CD4-positive, alpha-beta T cell treated with Interleukin-15 for 4 hours (primary cell): Measurements from ENCODE around the gene PHC3.
A peak's percentile ranks its signal among the peaks of the same experiment; 100 is the strongest.
"Not testable (repeated sequence)": the region's sequence is repeated elsewhere in the genome, so short reads cannot be mapped to it uniquely, and the experiment has no call there.

Experiments
- DNase-seq: peaks from one replicate; pipeline ENCODE4 v3.0.0-alpha.2; 2020; ENCODE audit warnings: low spot score

PHC3 gene

DNA sequence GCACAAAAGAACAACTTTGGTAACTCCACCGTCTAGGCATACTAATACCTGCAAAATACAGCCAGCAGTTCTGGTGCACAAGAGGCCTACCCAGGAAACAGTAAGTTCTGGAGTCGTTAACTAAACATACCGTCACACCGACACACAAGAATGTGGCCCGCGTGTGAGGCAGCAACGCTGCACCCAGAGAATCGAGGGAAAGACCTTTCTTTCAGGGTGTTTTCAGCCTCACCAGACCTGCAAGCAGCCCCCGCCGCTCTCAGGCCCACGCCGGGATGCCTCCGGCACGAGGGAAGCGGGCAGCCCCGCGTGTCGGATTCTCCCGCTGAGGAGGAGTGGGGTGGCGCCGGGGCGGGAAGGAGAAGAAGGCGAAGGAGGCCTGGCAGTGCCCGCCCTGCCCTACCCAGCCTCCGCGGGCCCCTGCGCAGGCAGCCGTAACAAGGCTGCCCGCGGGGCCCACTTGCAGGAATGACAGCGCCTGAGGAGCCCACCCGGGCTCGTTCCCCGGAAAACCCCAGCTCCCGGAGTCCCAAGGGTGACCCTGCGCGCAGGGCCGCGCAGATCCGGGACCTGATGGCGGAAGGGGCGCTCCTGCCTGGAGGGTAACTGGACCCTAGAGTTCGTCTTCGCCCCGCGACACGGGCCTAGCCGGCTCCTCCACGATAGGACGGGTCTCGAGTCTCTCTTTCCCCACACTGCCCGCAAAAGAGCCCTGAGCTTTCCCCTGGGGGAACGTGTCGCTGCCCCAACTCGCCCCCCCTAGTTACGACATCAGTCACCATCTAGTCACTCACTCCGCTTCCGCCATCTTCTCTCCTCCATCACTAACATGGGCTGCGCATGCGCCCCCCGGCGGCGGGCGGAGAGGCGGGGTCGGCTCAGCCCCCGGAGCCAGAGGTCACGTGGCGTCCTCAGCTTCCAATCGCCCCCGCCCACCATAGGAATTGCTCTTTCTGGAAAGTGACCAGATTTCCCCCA is at the start of gene PHC3:
PHC3 (minus strand) TSS at position 826 of the 978 bp plus-strand sequence; CDS start at position 808, 18 bp downstream.
- peak; percentile 94 for DNase-seq

- DNase-seq = no peak
These were observed 46.7 kb upstream of the PHC3 start for GRCh38 chr3:170228093-170228766.

DNA sequence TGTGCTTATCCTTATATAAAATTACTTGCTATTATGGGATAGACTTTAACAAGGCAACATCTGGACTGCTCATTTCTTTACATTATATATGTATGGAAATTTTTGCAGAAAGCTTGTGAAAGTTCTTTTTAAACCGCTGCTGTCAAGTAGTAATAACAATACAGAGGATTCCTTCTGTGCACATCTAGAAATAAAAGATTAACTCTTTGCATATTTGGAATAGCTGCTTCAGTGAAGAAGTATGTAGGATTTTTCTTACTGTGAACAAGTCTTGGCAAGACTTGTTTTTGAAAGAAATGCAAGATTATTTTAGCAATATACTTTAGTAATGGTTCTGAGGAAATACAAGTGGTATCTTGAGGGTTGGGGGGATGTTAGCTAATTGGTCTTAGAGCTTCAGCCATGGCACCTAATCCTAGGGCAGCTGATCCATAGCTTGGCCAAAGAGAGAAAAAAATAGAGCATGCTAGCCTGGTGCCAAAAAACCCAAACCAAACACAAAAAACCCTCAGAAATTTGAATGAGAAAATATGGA is 45.0 kb upstream of the PHC3 start:
- no peak for DNase-seq

DNA sequence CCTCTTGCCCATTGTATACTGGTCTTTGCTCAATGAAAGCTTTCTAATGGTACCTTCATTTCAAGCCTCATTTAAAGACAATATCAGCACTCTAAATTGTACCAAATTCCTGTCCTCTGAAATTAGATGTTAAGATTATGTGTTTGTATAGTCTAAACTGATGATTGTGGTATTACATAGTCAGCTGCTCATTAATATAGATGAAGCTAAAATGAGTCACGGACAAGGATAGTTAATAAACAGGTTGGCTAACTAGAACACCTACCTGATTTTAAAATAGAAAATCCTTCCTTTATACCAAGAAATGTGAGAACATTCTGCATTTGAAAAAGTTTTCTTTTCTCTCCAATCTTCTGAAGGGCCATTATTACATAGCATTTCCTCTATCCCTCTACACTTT is 43.6 kb upstream of the PHC3 start:
- DNase-seq = no peak

DNA sequence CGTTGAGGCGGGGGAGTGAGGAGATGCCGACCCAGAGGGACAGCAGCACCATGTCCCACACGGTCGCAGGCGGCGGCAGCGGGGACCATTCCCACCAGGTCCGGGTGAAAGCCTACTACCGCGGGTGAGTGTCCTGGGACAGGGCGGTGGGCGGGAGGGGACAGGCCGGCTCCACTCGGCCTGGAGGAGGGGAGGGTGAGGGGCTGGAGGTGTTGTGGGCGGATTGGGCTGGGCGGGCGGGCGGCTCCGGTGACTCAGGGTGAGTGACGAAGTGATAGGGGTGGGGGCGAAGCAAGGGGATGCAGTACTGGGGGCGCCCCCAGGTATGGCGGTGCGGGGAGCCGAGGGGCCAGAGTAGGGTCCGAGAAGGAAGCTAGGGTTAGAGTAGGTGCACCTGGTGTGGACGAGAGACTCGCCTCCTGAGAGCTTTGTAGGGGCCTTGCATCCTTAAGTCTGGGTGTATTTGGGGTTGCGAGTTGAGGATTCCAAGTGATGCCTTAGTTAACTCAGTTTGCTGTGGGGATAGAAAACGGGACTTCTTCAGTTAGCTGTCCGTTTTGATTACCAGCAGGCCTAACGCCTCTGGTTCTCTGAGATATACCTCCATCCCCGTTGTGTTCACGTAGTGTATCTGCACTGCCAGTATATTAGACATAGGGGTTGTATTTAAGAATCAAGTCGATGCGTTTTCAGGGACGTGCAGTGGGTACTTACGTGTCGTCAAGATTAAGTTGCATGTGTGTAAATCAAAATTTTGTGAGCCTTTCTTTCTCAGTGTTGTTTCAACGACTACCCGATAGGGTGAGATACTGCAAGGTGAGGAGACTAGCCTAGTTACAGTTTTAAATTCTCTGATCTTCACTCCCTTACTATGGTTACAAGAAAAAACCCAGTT is 41.4 kb upstream of the PHC3 start:
- DNase-seq = peak; percentile 29

DNA sequence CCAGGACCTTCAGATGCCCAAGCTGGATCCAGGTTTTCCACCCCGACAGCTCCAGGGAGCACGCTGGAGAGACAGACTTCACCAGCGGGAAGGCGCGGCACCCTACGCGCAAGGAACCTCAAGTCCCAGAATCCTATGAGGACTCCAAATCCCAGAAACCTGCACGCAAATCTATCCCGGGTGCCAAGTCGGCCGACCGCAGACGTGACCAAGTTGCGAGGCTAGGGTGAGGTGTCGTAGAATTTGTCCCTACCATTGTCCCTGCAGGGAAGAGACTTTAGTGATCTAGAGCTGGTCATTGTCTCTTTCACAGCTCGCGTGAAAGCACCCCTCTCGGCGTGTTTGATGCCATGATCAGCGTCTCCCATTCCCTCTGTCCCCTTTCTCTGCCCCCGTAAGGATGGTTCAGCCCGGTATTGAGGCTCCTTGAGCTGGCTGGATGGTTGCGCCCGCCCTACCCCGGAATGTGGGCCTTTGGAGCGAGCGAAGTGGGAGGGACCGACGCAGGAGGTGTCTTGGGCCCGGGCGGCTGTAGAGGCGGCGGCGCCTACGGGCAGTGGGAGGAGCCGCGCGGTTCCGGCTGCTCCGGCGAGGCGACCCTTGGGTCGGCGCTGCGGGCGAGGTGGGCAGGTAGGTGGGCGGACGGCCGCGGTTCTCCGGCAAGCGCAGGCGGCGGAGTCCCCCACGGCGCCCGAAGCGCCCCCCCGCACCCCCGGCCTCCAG is 40.6 kb upstream of the PHC3 start, which contains the start of gene PRKCI:
PRKCI (plus strand) TSS at position 501 of the 723 bp plus-strand sequence. CDS start 246 bp downstream, outside the sequence.
- peak; percentile 92 for DNase-seq

GRCh38 chr3:170220871-170221270 is 39.3 kb upstream of the PHC3 start:
- DNase-seq = no peak

DNA sequence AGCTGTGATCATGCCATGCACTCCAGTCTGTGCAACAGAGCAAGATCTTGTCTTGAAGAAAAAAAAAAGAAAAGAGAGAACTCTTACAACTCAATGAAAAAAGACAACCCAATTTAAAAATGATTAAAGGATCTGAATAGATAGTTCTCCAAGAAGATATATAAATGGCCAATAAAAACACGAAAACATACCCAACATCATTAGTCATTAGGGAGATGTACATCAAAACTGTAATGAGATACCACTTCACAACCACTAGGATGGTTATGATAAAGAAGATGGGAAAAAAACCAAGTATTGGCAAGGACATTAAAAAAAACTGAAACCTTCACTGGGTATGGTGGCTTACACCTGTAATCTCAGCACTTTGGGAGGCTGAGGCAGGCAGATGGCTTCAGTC is 38.3 kb upstream of the PHC3 start:
- DNase-seq = no peak

DNA sequence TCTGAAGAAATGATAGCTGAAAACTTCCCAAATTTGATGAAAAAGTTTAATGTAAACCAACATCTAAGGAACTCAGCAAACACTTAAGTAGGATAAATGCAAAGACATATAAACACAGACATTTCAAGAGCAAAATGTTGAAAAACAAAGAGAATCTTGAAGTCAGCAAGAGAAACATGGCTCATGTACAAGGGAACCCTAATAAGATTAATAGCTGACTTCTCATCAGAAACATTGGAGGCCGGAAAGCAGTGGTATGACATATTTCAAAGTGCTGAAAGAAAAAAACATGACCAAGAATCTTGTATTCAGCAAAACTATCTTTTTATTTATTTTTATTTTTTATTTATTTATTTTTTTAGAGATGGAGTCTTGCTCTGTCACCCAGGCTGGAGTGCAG is 30.1 kb upstream of the PHC3 start:
- no peak for DNase-seq

GRCh38 chr3:170207717-170208116 is 26.2 kb upstream of the PHC3 start:
- DNase-seq = no peak

DNA sequence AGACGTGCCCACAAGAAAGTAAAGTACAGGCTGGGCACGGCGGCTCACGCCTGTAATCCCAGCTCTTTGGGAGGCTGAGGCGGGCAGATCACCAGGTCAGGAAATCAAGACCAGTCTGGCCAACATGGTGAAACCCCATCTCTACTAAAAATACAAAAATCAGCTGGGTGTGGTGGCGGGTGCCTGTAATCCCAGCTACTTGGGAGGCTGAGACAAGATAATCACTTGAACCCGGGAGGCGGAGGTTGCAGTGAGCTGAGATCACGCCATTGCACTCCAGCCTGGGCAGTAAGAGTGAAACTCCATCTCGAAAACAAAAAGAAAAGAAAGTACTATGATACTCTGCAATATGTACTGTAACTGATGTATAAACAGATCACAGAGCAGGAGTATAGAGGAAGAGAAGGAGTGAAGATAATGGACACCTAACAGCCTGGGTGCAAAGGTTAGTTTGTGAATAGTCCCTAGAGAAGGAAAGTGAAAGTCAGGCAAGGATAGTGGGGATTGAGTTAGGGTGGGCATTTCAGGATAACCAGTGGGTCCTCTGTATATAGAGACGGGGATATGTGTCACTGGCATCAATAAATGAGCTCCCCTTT is 24.7 kb upstream of the PHC3 start:
- DNase-seq = not testable (repeated sequence)

GRCh38 chr3:170205302-170205701 is 23.8 kb upstream of the PHC3 start:
- no peak for DNase-seq

- DNase-seq = no peak
These were observed 23.0 kb upstream of the PHC3 start for GRCh38 chr3:170204509-170204908.

DNA sequence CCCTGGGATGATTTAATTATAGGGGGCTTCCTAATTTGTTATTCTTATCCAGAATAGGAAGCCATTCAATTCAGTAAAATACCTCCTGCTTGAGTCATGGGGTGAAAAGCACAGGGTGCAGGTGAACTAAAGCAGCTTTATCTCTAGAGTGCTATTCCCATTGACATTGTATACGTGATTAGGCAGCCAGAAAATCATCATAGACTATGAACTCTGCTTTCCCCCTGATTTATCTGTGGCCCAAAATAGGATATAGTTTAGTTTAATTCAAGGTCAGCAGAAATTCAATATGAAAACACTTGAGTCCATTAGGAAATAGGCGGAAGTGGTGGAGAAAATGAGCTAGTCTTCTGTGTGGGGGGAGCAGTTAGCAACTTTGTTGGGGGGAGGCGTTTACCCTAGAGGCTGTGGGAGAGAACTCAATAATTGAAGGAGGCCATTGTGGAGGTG is 22.5 kb upstream of the PHC3 start:
- no peak for DNase-seq

DNA sequence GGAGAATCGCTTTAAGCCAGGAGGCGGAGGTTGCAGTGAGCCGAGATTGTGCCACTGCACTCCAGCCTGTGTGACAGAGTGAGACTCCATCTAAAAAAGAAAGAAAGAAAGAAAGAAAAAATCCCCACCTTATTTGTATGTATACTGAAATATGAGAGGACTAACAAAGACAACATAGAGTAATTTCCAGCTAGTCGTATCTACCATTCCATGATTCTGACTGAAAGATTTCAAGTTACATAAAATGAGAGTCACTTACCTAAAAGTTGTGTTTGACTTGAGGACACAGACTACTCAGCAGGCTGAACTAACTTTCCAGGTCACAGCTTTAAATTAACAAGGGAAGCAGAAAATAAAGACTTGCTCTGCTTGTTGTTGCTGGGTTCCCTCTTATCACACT is 21.9 kb upstream of the PHC3 start:
- no peak for DNase-seq

DNA sequence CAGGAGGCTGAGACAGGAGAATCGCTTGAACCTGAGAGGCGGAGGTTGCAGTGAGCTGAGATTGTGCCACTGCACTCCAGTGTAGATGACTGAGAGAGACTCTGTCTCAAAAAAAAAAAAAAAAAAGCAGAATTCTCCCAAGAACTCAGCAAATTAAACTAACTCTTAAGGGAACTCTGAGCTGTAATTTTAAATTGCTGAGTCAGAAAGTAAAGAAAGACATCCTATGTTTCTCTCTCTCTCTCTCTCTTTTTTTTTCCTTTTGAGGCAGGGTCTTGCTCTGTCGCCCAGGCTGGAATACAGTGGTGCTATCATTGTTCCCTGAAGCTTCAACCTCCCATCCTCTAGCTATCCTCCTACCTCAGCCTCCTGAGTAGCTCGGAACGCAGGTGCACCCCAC is 20.0 kb upstream of the PHC3 start:
- DNase-seq = no peak

GRCh38 chr3:170200987-170201386 is 19.5 kb upstream of the PHC3 start:
- DNase-seq = no peak

GRCh38 chr3:170196833-170197232 is 15.3 kb upstream of the PHC3 start:
- no peak for DNase-seq

GRCh38 chr3:170195759-170196158 is 14.2 kb upstream of the PHC3 start:
- not testable (repeated sequence) for DNase-seq

DNA sequence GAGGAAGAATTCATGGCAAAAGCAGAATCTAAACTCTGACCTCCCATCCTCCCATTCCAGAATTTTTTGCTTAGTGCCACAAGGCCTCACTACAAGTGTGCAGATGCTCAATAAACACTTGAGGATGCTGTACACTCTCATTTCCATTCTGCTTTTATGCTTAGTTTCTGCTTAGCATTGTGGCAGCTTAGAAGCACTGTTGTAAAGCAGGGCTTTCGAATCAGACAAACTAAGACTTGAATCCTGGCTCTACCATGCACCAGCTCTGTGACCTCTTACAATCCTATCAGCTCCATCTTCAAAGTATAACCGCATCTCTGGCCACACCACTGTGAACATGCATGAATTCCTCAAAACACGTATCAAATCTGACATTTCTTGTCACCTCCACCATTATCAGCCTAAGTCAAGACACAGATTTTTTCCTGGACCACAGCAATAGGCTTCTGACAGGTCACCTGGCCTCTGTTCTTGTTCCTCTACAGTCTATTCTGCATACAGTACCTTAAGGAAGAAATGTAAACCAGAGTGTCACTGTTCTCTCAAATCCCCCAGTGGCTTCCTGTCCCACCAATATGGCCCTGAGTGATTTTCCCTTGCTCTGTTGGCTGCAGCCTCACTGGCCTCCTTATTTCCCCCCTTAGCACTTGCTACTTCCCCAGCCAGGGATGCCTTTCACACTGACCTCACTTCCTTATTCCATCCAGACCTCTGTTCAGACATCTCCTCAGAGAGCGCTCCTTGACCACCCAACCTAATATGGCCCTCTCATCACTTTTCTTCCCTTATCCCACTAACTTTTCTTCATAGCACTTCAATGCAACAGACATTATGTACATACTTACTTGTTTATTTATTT is 8.1 kb upstream of the PHC3 start:
- DNase-seq = no peak
